GM10248 (cell line): ENCODE data around the gene IL4.

Source experiments
- CTCF ChIA-PET: fragments of 300-600 bp; sonication (Branson Sonifier 250); formaldehyde crosslinking; extraction: SDS; loops from one replicate; lab custom pipeline; 2021; ENCODE audit warnings: antibody characterized with exemption; lab: Yijun Ruan, JAX
- POLR2A ChIA-PET: fragments of 350-650 bp; sonication (Branson Sonifier 250); formaldehyde crosslinking; extraction: SDS; loops from one replicate; lab custom pipeline; 2020; ENCODE audit warnings: antibody characterized with exemption; lab: Yijun Ruan, JAX
- DNase-seq: peaks from one replicate; pipeline ENCODE4 v3.0.0; 2012; ENCODE audit errors: extremely low spot score
- CTCF ChIP-seq: IDR thresholded peaks from 2 replicates; pipeline ENCODE4 v1.5.1; 2012; ENCODE audit warnings: mild to moderate bottlenecking, low read depth; ENCODE audit errors: extremely low read depth, missing control alignments, control extremely low read depth

IL4 gene

GRCh38 chr5:132680780-132681475 is 7.1 kb downstream of the IL4 start:
- TF ChIP-seq CTCF, result no peak
- no peak for DNase-seq
- CTCF ChIA-PET, result interaction anchor here (0.9 to 1.5 kb wide), 3 partner anchors 9 to 48 kb away, joined by 3 to 6 read pairs (median 3); no protein-coding TSS in a partner anchor
- POLR2A ChIA-PET, result no interaction called here

GRCh38 chr5:132681476-132681831 is 7.7 kb downstream of the IL4 start:
- POLR2A ChIA-PET, result no interaction called here

GRCh38 chr5:132681983-132682382 is 8.2 kb downstream of the IL4 start:
- CTCF ChIA-PET, result interaction anchor here (0.9 to 1.7 kb wide), 6 partner anchors 8 to 47 kb away, joined by 3 to 6 read pairs (median 4); partner anchors contain the start of gene IL4
- POLR2A ChIA-PET, result no interaction called here
- no peak for TF ChIP-seq CTCF
- DNase-seq, result no peak

More at GRCh38 chr5:132681476-132681831, 7.7 kb downstream of the IL4 start:
- CTCF ChIA-PET, result interaction anchor here (0.9 to 1.5 kb wide), 4 partner anchors 8 to 47 kb away, joined by 3 to 6 read pairs (median 3); no protein-coding TSS in a partner anchor
- TF ChIP-seq CTCF, result no peak
- no peak for DNase-seq

GRCh38 chr5:132684491-132684890 is 10.7 kb downstream of the IL4 start:
- ChIA-PET CTCF (interaction anchor here (1.0 to 3.3 kb wide), 3 partner anchors 9 to 24 kb away, joined by 3 to 10 read pairs (median 4); no protein-coding TSS in a partner anchor), POLR2A (no interaction called here)
- no peak for DNase-seq
- TF ChIP-seq CTCF, result no peak

GRCh38 chr5:132684922-132685720 is 11.3 kb downstream of the IL4 start:
- no peak for TF ChIP-seq CTCF
- ChIA-PET CTCF (interaction anchor here (1.0 to 3.3 kb wide), 3 partner anchors 9 to 23 kb away, joined by 3 to 10 read pairs (median 4); no protein-coding TSS in a partner anchor), POLR2A (no interaction called here)
- DNase-seq, result no peak

- no peak for TF ChIP-seq CTCF
- POLR2A ChIA-PET, result interaction anchor here (0.6 kb wide), 1 partner anchor 14 kb away, joined by 6 read pairs; no protein-coding TSS in a partner anchor
- CTCF ChIA-PET, result interaction anchor here (0.8 to 3.3 kb wide), 8 partner anchors 9 to 90 kb away, joined by 3 to 10 read pairs (median 4); partner anchors contain the start of gene IL13
- DNase-seq, result no peak
Observed at GRCh38 chr5:132686193-132686592, 12.4 kb downstream of the IL4 start.
